Activated naive CD8-positive, alpha-beta T cell treated with anti-CD3 and anti-CD28 coated beads, Interleukin-2, amount 10 ng/mL, durations not matched to agents 7 days and 5 days (primary cell): ENCODE measurements around the gene KLHL20. TPM values are rescaled to one million over a fixed set of nuclear protein-coding genes. Genes with fewer than 3 reads are reported as not detected.
"Not testable (repeated sequence)": the region's sequence is repeated elsewhere in the genome, so short reads cannot be mapped to it uniquely, and the experiment has no call there.

ENCODE experiments used
- ATAC-seq: fragments of 150-1000 bp; cut with Tn5 transposase; one replicate; pipeline ENCODE4 v1.10.0; 2021; ENCODE audit warnings: low read depth, moderate library complexity
- POLR2A ChIA-PET: fragments of 350-600 bp; sonication (Branson Sonifier 250); formaldehyde crosslinking; loops from one replicate; lab custom pipeline; 2021; ENCODE audit warnings: antibody characterized with exemption; lab: Charles Lee
- DNase-seq: peaks from one replicate; pipeline ENCODE4 v3.0.0; 2021
- H3K27ac Mint-ChIP-seq: one replicate; pipeline ENCODE4 v1.8.0; 2022; ENCODE audit warnings: mild to moderate bottlenecking, mixed read lengths
- H3K27me3 Mint-ChIP-seq: one replicate; pipeline ENCODE4 v1.8.0; 2022; ENCODE audit warnings: mild to moderate bottlenecking, moderate library complexity, mixed read lengths
- H3K36me3 Mint-ChIP-seq: one replicate; pipeline ENCODE4 v1.8.0; 2021; ENCODE audit warnings: mild to moderate bottlenecking, mixed read lengths
- H3K4me1 Mint-ChIP-seq: one replicate; pipeline ENCODE4 v1.8.0; 2021; ENCODE audit warnings: mixed read lengths
- H3K4me3 Mint-ChIP-seq: one replicate; pipeline ENCODE4 v1.8.0; 2022; ENCODE audit warnings: mild to moderate bottlenecking, moderate library complexity, mixed read lengths
- H3K9me3 Mint-ChIP-seq: one replicate; pipeline ENCODE4 v1.8.0; 2021; ENCODE audit warnings: mixed read lengths
- total RNA-seq, 2 experiments: library from RNA; stranded (reverse); gene quantifications; one replicate each; pipeline ENCODE4 v1.2.3, GENCODE V29; 2021

The KLHL20 gene
- total RNA-seq, 2 experiments from 2014 or later = 27.7 to 28.0 TPM

- H3K4me1 Mint-ChIP-seq = peaks cover 15% of the 10 kb centered on the region
- peaks cover 17% of the 10 kb centered on the region for H3K27me3 Mint-ChIP-seq
- DNase-seq (no peak), ATAC-seq (no peak)
- H3K36me3 Mint-ChIP-seq = peaks cover 7% of the 10 kb centered on the region
- peaks cover 3% of the 10 kb centered on the region for H3K9me3 Mint-ChIP-seq
- H3K4me3 Mint-ChIP-seq = peak overlapping the region; percentile 97
- H3K27ac Mint-ChIP-seq = peak overlapping the region; percentile 98
- POLR2A ChIA-PET = interaction anchor here (0.7 to 3.1 kb wide), 8 partner anchors 9 to 285 kb away, joined by 3 to 27 read pairs (median 6); partner anchors contain the start of genes CENPL, DARS2, GAS5 and PRDX6
These were observed 381 bp upstream of the KLHL20 start for GRCh38 chr1:173714441-173714758.

DNA sequence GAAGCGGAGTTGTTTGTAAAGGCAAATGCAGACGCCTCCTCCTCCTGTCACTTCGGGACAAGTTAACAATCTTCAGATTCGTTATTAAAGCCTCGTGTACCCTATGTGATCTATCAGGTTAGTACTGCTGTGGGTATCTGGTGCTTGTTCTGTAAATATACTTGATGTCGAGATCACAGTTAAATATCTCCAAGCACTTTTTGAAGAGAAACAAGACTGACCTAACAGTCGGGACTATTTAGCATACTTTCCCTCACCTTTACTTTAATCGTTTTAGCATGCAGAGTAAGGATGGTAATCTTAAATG is 710 bp downstream of the KLHL20 start:
- peak overlapping the region; percentile 97 for H3K4me3 Mint-ChIP-seq
- H3K4me1 Mint-ChIP-seq = peaks cover 21% of the 10 kb centered on the region
- ATAC-seq (no peak), DNase-seq (no peak)
- peak overlapping the region; percentile 98 for H3K27ac Mint-ChIP-seq
- H3K36me3 Mint-ChIP-seq = peaks cover 14% of the 10 kb centered on the region
- peaks cover 11% of the 10 kb centered on the region for H3K27me3 Mint-ChIP-seq
- peaks cover 3% of the 10 kb centered on the region for H3K9me3 Mint-ChIP-seq
- POLR2A ChIA-PET = interaction anchor here (0.7 to 3.1 kb wide), 11 partner anchors 8 to 498 kb away, joined by 3 to 27 read pairs (median 4); partner anchors contain the start of genes CENPL, DARS2, GAS5 and PRDX6

- no peak for ATAC-seq
- Mint-ChIP-seq H3K36me3 (peaks cover 27% of the 10 kb centered on the region), H3K27me3 (no peaks in the 10 kb centered on the region), H3K4me3 (no peak overlapping the region), H3K9me3 (peaks cover 3% of the 10 kb centered on the region), H3K27ac (no peak overlapping the region), H3K4me1 (peaks cover 25% of the 10 kb centered on the region)
- DNase-seq = no peak
- POLR2A ChIA-PET = interaction anchor here (0.7 kb wide), 1 partner anchor 8 kb away, joined by 3 read pairs; no protein-coding TSS in a partner anchor
These were observed 2.5 kb downstream of the KLHL20 start for GRCh38 chr1:173717238-173717637.

- H3K27ac Mint-ChIP-seq, H3K4me1 Mint-ChIP-seq, DNase-seq, POLR2A ChIA-PET, H3K27me3 Mint-ChIP-seq, ATAC-seq, H3K4me3 Mint-ChIP-seq: not testable (repeated sequence)
- Mint-ChIP-seq H3K9me3 (peaks cover 11% of the 10 kb centered on the region), H3K36me3 (peaks cover 50% of the 10 kb centered on the region)
These were observed 16.6 kb downstream of the KLHL20 start for GRCh38 chr1:173731331-173731730.

- no peak overlapping the region for H3K4me3 Mint-ChIP-seq
These were observed 19.1 kb downstream of the KLHL20 start for GRCh38 chr1:173733912-173734311.

DNA sequence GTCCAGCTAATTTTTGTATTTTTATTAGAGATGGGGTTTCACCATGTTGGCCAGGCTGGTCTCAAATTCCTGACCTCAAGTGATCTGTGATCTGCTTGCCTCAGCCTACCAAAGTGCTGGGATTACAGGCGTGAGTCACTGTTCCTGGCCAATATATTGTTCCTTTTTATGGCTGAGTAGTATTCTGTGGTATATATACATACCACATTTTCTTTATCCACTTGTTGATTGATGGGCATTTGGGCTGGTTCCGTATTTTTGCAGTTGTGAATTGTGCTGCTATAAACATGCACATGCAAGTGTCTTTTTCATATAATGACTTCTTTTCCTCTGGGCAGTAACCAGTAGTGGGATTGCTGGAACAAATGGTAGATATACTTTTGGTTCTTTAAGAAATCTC is 21.3 kb downstream of the KLHL20 start:
- not testable (repeated sequence) for ATAC-seq
- peaks cover 14% of the 10 kb centered on the region for H3K4me1 Mint-ChIP-seq

More at GRCh38 chr1:173733912-173734311, 19.1 kb downstream of the KLHL20 start:
- Mint-ChIP-seq H3K27ac (no peak overlapping the region), H3K9me3 (peaks cover 2% of the 10 kb centered on the region), H3K36me3 (peaks cover 49% of the 10 kb centered on the region), H3K4me1 (peaks cover 11% of the 10 kb centered on the region), H3K27me3 (no peaks in the 10 kb centered on the region)
- POLR2A ChIA-PET = no interaction called here
- ATAC-seq (no peak), DNase-seq (no peak)

DNA sequence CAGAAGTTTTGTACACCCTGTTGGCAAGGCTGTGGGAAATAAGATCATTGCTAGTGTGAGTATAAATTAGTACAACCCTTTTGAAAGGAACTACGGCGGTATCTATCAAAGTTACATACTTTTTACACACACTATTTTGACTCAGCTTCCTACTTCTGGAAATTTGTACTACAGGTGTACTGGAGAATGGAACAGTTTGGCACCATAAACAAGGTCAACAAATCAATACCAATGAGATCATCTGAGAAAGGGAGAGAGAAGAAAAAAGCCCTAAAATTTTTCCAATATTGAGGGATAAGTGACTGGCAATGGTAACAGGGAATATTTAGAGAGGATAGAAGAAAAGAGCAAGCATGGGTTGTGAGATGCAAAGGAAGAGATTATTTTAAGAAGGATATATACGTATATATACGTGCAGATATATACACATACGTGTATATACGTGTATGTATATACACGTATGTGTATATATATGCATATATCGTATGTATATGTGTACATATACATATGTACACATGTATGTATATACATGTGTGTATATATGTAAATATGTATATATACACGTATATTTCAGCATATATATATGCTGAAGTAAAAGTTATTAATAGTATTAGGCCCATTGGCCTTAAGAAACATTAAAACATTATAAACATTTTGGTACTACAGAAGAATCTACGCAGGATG is 27.6 kb downstream of the KLHL20 start:
- ATAC-seq (no peak), DNase-seq (no peak)
- no peak overlapping the region for H3K4me3 Mint-ChIP-seq
- peaks cover 8% of the 10 kb centered on the region for H3K9me3 Mint-ChIP-seq
- peaks cover 56% of the 10 kb centered on the region for H3K36me3 Mint-ChIP-seq
- peaks cover 8% of the 10 kb centered on the region for H3K4me1 Mint-ChIP-seq
- H3K27ac Mint-ChIP-seq = no peak overlapping the region
- POLR2A ChIA-PET = no interaction called here
- no peaks in the 10 kb centered on the region for H3K27me3 Mint-ChIP-seq

More for the DNA sequence above, 21.3 kb downstream of the KLHL20 start:
- POLR2A ChIA-PET, H3K27me3 Mint-ChIP-seq, H3K27ac Mint-ChIP-seq, H3K9me3 Mint-ChIP-seq, H3K4me3 Mint-ChIP-seq, DNase-seq: not testable (repeated sequence)
- peaks cover 57% of the 10 kb centered on the region for H3K36me3 Mint-ChIP-seq

DNA sequence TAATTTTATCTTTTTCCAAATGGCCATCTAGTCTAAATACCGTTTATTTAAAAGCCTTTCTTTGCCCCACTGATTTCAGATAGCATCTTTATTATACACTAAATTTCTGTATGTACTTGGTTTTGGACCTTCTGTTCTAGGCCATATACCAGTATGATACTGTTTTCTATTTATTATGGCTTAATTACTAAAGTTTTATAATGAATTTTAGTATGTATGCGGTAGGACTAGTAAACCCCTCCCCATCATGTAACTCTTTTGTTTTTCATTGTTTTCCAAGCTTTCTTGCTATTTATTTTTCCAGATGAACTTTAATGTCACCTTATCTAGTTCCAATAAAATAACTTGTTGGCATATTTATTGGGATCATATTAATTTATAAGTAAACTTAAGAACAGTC is 29.9 kb downstream of the KLHL20 start:
- Mint-ChIP-seq H3K27me3 (no peaks in the 10 kb centered on the region), H3K9me3 (peaks cover 7% of the 10 kb centered on the region), H3K36me3 (peaks cover 49% of the 10 kb centered on the region), H3K4me1 (peaks cover 5% of the 10 kb centered on the region), H3K27ac (no peak overlapping the region), H3K4me3 (no peak overlapping the region)
- POLR2A ChIA-PET = no interaction called here
- DNase-seq (no peak), ATAC-seq (no peak)

GRCh38 chr1:173749137-173749536 is 34.4 kb downstream of the KLHL20 start:
- POLR2A ChIA-PET = no interaction called here
- Mint-ChIP-seq H3K27ac (no peak overlapping the region), H3K36me3 (peaks cover 25% of the 10 kb centered on the region), H3K27me3 (no peaks in the 10 kb centered on the region), H3K4me1 (peaks cover 2% of the 10 kb centered on the region), H3K4me3 (no peak overlapping the region), H3K9me3 (peaks cover 2% of the 10 kb centered on the region)
- ATAC-seq (no peak), DNase-seq (no peak)

- Mint-ChIP-seq H3K27ac (no peak overlapping the region), H3K36me3 (peaks cover 40% of the 10 kb centered on the region), H3K4me3 (no peak overlapping the region), H3K4me1 (no peaks in the 10 kb centered on the region), H3K27me3 (no peaks in the 10 kb centered on the region), H3K9me3 (no peaks in the 10 kb centered on the region)
- DNase-seq (no peak), ATAC-seq (no peak)
- POLR2A ChIA-PET = no interaction called here
These were observed 39.0 kb downstream of the KLHL20 start for GRCh38 chr1:173753830-173754229.

- Mint-ChIP-seq H3K4me1 (peaks cover 10% of the 10 kb centered on the region), H3K27me3 (no peaks in the 10 kb centered on the region), H3K9me3 (peaks cover 9% of the 10 kb centered on the region), H3K4me3 (no peak overlapping the region), H3K27ac (no peak overlapping the region), H3K36me3 (peaks cover 70% of the 10 kb centered on the region)
- POLR2A ChIA-PET = no interaction called here
- DNase-seq (no peak), ATAC-seq (no peak)
These were observed 42.9 kb downstream of the KLHL20 start for GRCh38 chr1:173757666-173758065.

GRCh38 chr1:173758110-173758509 is 43.3 kb downstream of the KLHL20 start:
- POLR2A ChIA-PET = no interaction called here
- no peak overlapping the region for H3K27ac Mint-ChIP-seq
- H3K9me3 Mint-ChIP-seq = peaks cover 12% of the 10 kb centered on the region
- H3K36me3 Mint-ChIP-seq = peaks cover 73% of the 10 kb centered on the region
- no peak for DNase-seq
- ATAC-seq = no peak
- no peaks in the 10 kb centered on the region for H3K27me3 Mint-ChIP-seq
- H3K4me3 Mint-ChIP-seq = no peak overlapping the region
- peaks cover 10% of the 10 kb centered on the region for H3K4me1 Mint-ChIP-seq

GRCh38 chr1:173758980-173759379 is 44.2 kb downstream of the KLHL20 start:
- Mint-ChIP-seq H3K4me1 (peaks cover 10% of the 10 kb centered on the region), H3K4me3 (no peak overlapping the region), H3K27me3 (no peaks in the 10 kb centered on the region), H3K9me3 (peaks cover 18% of the 10 kb centered on the region), H3K27ac (no peak overlapping the region), H3K36me3 (peaks cover 74% of the 10 kb centered on the region)
- DNase-seq (no peak), ATAC-seq (no peak)
- POLR2A ChIA-PET = no interaction called here

GRCh38 chr1:173764331-173764730 is 49.5 kb downstream of the KLHL20 start:
- ATAC-seq = not testable (repeated sequence)
- POLR2A ChIA-PET = interaction anchor here (0.6 kb wide), 1 partner anchor 1528 kb away, joined by 3 read pairs; no protein-coding TSS in a partner anchor

More at GRCh38 chr1:173764331-173764730, 49.5 kb downstream of the KLHL20 start:
- not testable (repeated sequence) for H3K4me3 Mint-ChIP-seq, DNase-seq, H3K27me3 Mint-ChIP-seq, H3K27ac Mint-ChIP-seq, H3K4me1 Mint-ChIP-seq
- peaks cover 57% of the 10 kb centered on the region for H3K36me3 Mint-ChIP-seq
- H3K9me3 Mint-ChIP-seq = peaks cover 23% of the 10 kb centered on the region
